A673 (cell line): ENCODE results near the gene PDGFB.

Source experiments
- EZH2 ChIP-seq: fragments of 200-600 bp; sonication (generic); IDR thresholded peaks from 2 replicates; pipeline ENCODE4 v1.6.1; 2017; ENCODE audit warnings: borderline replicate concordance, low read depth, mild to moderate bottlenecking, mixed read lengths, antibody characterized with exemption, low read length; ENCODE audit not compliant: poor library complexity, severe bottlenecking
- TF ChIP-seq, protein P1 (sequence below): fragments of 300-800, 200-600 bp; sonication (generic); conservative IDR thresholded peaks from 2 replicates; pipeline ENCODE4 v1.5.1; 2017; ENCODE audit warnings: low read depth, mild to moderate bottlenecking, antibody characterized with exemption, low read length, moderate library complexity, mixed read lengths

DNA sequence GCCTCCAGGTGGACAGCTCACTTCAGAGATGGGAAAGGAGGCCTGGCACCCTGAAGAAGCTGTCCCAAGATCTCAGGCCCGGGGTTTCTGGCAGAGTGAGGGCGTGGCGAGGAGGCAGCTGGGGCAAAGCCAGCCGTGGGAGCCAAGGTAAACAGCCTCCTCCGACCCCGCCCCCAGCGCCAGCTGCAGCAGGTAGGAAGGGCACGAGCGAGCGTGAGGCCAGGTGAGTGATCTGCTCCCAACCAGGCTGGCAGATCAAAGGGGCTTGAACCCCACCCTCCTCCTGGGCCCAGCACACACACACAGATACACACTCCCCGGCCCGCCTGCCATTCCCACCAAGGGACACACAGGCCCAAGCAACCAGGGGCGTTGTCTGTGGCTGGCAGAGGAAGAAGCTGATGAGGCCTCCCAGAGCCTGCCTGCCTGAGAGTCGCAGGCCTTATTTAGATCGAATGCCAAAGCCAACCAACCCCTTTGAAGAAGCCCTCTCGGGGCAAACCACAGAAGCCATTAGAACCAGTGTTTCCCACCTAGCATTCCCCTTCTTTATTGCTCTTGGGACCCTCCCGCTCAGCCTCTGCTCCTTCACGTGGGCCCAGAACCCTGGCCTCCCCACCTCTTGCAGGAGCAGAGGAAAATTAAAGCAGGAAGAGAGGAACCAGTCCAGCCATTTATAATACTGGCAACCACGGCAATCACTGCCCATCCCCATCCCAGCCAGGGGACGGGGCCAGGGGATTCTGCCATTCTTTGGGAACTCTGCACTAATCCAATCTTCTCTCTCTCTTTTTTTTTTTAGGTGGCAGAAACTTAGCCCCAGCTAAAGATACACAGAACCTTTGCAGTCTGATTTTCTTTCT lies 5.0 kb downstream of the PDGFB start:
- TF ChIP-seq, protein P1, sequence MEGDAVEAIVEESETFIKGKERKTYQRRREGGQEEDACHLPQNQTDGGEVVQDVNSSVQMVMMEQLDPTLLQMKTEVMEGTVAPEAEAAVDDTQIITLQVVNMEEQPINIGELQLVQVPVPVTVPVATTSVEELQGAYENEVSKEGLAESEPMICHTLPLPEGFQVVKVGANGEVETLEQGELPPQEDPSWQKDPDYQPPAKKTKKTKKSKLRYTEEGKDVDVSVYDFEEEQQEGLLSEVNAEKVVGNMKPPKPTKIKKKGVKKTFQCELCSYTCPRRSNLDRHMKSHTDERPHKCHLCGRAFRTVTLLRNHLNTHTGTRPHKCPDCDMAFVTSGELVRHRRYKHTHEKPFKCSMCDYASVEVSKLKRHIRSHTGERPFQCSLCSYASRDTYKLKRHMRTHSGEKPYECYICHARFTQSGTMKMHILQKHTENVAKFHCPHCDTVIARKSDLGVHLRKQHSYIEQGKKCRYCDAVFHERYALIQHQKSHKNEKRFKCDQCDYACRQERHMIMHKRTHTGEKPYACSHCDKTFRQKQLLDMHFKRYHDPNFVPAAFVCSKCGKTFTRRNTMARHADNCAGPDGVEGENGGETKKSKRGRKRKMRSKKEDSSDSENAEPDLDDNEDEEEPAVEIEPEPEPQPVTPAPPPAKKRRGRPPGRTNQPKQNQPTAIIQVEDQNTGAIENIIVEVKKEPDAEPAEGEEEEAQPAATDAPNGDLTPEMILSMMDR = no peak
- no peak for TF ChIP-seq EZH2
